Activated T-cell treated with anti-CD3 and anti-CD28 coated beads, Interleukin-2, amount 50 U/mL, for 24 hours (primary cell): ENCODE results near the gene CHST13.

ENCODE experiments used
- DNase-seq: peaks from one replicate; pipeline ENCODE4 v3.0.0-alpha.2; 2020
- H3K27ac Mint-ChIP-seq: 2 replicates; pipeline ENCODE4 v1.8.0; 2020; ENCODE audit warnings: mild to moderate bottlenecking, mixed read lengths
- H3K27me3 Mint-ChIP-seq: 2 replicates; pipeline ENCODE4 v1.8.0; 2020; ENCODE audit warnings: mixed read lengths
- H3K36me3 Mint-ChIP-seq: 2 replicates; pipeline ENCODE4 v1.8.0; 2020; ENCODE audit warnings: low read depth, mixed read lengths
- H3K4me1 Mint-ChIP-seq: 2 replicates; pipeline ENCODE4 v1.8.0; 2020; ENCODE audit warnings: low read depth, mixed read lengths
- H3K4me3 Mint-ChIP-seq: 2 replicates; pipeline ENCODE4 v1.8.0; 2020; ENCODE audit warnings: mild to moderate bottlenecking, moderate library complexity, mixed read lengths
- H3K9me3 Mint-ChIP-seq: 2 replicates; pipeline ENCODE4 v1.8.0; 2020; ENCODE audit warnings: mixed read lengths

CHST13 gene

GRCh38 chr3:126545544-126545943, 21.6 kb downstream of the CHST13 start:
- H3K36me3 Mint-ChIP-seq, result no peaks in the 10 kb centered on the region
- DNase-seq, result peak; percentile 6
- H3K4me1 Mint-ChIP-seq, result peaks cover under 1% of the 10 kb centered on the region
- no peak overlapping the region for H3K4me3 Mint-ChIP-seq
- no peaks in the 10 kb centered on the region for H3K9me3 Mint-ChIP-seq
- H3K27ac Mint-ChIP-seq, result no peak overlapping the region
- H3K27me3 Mint-ChIP-seq, result peaks cover 7% of the 10 kb centered on the region

GRCh38 chr3:126546013-126546412, 22.1 kb downstream of the CHST13 start:
- H3K27ac Mint-ChIP-seq, result no peak overlapping the region
- DNase-seq, result peak; percentile 9
- no peaks in the 10 kb centered on the region for H3K36me3 Mint-ChIP-seq
- peaks cover 7% of the 10 kb centered on the region for H3K27me3 Mint-ChIP-seq
- no peaks in the 10 kb centered on the region for H3K4me1 Mint-ChIP-seq
- H3K4me3 Mint-ChIP-seq, result no peak overlapping the region
- H3K9me3 Mint-ChIP-seq, result no peaks in the 10 kb centered on the region

- Mint-ChIP-seq H3K27ac (no peak overlapping the region), H3K27me3 (peaks cover 5% of the 10 kb centered on the region), H3K36me3 (no peaks in the 10 kb centered on the region), H3K4me3 (no peak overlapping the region), H3K9me3 (no peaks in the 10 kb centered on the region), H3K4me1 (no peaks in the 10 kb centered on the region)
- peak; percentile 11 for DNase-seq
Observed at GRCh38 chr3:126546549-126547239, 22.7 kb downstream of the CHST13 start.

DNA sequence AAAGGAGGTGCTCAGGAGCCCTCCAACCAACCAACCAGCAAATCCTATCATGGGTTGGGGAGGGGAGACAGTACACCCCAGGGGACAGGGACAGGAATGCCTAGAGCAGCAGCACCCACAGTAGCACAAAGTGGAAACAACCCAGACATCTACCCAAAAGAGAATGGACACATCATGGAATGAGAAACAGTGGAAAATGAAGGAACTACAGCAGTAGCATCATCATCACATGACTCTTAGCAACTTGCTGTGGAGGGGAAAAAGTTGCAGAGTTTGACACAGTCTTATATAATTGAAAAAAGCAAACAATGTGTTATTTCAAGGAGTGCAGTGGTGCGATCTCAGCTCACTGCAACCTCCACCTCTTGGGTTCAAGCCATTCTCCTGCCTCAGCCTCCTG, 23.8 kb downstream of the CHST13 start:
- Mint-ChIP-seq H3K4me3 (no peak overlapping the region), H3K4me1 (no peaks in the 10 kb centered on the region), H3K36me3 (no peaks in the 10 kb centered on the region), H3K9me3 (no peaks in the 10 kb centered on the region), H3K27ac (no peak overlapping the region), H3K27me3 (peaks cover 5% of the 10 kb centered on the region)
- DNase-seq, result no peak

DNA sequence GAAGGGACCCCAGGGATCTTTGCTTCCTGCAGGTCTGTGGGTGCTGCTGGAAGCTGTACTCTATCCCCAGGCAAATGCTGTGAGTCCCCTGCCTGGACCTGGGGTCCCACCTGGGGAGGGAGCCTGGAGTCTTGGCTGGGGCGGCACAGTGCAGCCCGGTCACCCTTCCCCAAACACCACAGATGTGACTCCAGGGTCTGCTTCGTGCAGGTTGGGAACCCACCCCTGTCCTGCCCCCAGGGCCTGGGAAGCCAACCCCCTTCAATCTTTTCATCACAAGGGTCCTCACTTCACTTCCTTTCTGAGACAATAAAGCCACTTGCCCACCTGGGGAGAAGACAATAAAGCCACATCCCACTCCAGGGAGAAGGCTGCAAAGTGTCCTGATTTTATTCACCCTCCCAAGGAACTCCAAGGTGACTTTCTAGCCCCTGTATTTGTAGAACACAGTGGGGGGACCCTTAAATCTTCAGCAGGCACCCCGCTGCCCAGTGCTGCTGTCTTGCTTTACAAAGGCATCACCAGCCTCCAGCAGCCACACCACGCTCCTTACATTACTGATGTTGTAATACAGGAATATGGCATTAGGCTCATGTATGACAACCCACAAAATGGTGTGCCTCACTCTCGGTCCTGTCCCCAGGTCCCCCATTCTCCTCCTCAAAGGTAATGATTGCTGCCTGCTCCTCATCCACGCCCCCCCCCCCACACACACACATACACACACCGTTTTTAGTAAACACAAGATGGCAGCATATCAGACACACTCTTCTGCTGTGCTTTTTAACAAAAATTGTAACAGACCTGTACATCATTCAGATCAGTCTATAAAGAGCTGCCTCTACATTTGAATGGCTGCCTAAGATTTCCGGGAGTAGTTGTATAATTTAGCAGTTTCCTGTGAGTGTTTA, 24.9 kb downstream of the CHST13 start:
- H3K9me3 Mint-ChIP-seq, result no peaks in the 10 kb centered on the region
- H3K4me1 Mint-ChIP-seq, result no peaks in the 10 kb centered on the region
- peaks cover 5% of the 10 kb centered on the region for H3K27me3 Mint-ChIP-seq
- no peak overlapping the region for H3K27ac Mint-ChIP-seq
- DNase-seq, result peak; percentile 5
- H3K36me3 Mint-ChIP-seq, result no peaks in the 10 kb centered on the region
- no peak overlapping the region for H3K4me3 Mint-ChIP-seq

- DNase-seq, result no peak
- H3K27ac Mint-ChIP-seq, result no peak overlapping the region
- H3K4me1 Mint-ChIP-seq, result no peaks in the 10 kb centered on the region
- H3K36me3 Mint-ChIP-seq, result no peaks in the 10 kb centered on the region
- no peaks in the 10 kb centered on the region for H3K9me3 Mint-ChIP-seq
- H3K27me3 Mint-ChIP-seq, result peaks cover 5% of the 10 kb centered on the region
- no peak overlapping the region for H3K4me3 Mint-ChIP-seq
Observed at GRCh38 chr3:126549861-126550487, 26.0 kb downstream of the CHST13 start.

GRCh38 chr3:126550488-126551051, 26.6 kb downstream of the CHST13 start:
- Mint-ChIP-seq H3K27me3 (peaks cover 5% of the 10 kb centered on the region), H3K4me1 (no peaks in the 10 kb centered on the region), H3K27ac (no peak overlapping the region), H3K9me3 (no peaks in the 10 kb centered on the region), H3K4me3 (no peak overlapping the region), H3K36me3 (no peaks in the 10 kb centered on the region)
- peak; percentile 8 for DNase-seq

- no peaks in the 10 kb centered on the region for H3K9me3 Mint-ChIP-seq
- DNase-seq, result peak; percentile 14
- no peak overlapping the region for H3K27ac Mint-ChIP-seq
- H3K4me3 Mint-ChIP-seq, result no peak overlapping the region
- H3K36me3 Mint-ChIP-seq, result no peaks in the 10 kb centered on the region
- peaks cover 5% of the 10 kb centered on the region for H3K27me3 Mint-ChIP-seq
- H3K4me1 Mint-ChIP-seq, result no peaks in the 10 kb centered on the region
Observed at GRCh38 chr3:126551121-126551838, 27.3 kb downstream of the CHST13 start.

- DNase-seq, result peak; percentile 14
Observed at GRCh38 chr3:126551839-126552687, 28.1 kb downstream of the CHST13 start.

DNA sequence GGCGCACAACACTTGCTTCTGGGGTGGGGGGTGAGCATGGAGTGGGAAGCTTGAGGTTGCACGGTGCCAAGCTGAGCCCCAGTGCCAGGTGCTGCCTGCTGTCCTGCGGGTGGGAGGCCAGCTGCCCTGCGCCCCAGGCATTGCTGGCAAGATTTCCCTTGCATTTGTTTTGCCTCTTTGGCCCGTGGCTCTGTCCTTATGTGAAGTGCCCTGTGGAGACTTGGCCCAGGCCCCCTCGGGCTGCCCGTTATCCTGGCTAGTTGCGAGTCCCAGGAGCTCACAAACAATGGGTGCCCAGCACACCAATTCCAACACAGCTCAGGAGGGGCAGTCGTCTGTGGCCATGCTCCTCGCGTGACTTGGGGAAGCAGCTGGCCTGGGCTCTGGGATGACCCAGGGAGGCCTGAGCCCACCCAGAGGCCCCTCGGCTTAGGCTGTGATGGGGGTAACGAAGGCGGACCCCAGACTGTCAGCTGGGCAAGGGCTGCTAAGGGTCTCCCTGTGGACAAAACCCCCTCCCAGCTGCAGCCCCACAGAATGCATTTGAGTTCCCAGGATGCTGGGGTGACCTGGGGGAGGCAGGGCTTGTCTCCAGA, 28.8 kb downstream of the CHST13 start:
- no peak for DNase-seq
- Mint-ChIP-seq H3K27me3 (peaks cover 5% of the 10 kb centered on the region), H3K27ac (no peak overlapping the region), H3K36me3 (no peaks in the 10 kb centered on the region), H3K4me3 (no peak overlapping the region), H3K9me3 (no peaks in the 10 kb centered on the region), H3K4me1 (no peaks in the 10 kb centered on the region)

More at GRCh38 chr3:126551839-126552687, 28.1 kb downstream of the CHST13 start:
- no peak overlapping the region for H3K4me3 Mint-ChIP-seq
- H3K36me3 Mint-ChIP-seq, result no peaks in the 10 kb centered on the region
- no peak overlapping the region for H3K27ac Mint-ChIP-seq
- H3K4me1 Mint-ChIP-seq, result no peaks in the 10 kb centered on the region
- H3K27me3 Mint-ChIP-seq, result peaks cover 5% of the 10 kb centered on the region
- H3K9me3 Mint-ChIP-seq, result no peaks in the 10 kb centered on the region

- DNase-seq, result peak; percentile 9
- Mint-ChIP-seq H3K27ac (no peak overlapping the region), H3K9me3 (no peaks in the 10 kb centered on the region), H3K4me1 (no peaks in the 10 kb centered on the region), H3K27me3 (peaks cover 5% of the 10 kb centered on the region), H3K4me3 (no peak overlapping the region), H3K36me3 (no peaks in the 10 kb centered on the region)
Observed at GRCh38 chr3:126553284-126554084, 29.5 kb downstream of the CHST13 start.
